Measurements from ENCODE around the gene PAOX. TPM values are rescaled to one million over a fixed set of nuclear protein-coding genes. Genes with fewer than 3 reads are reported as not detected.
"Not testable (repeated sequence)": the region's sequence is repeated elsewhere in the genome, so short reads cannot be mapped to it uniquely, and the experiment has no call there.

PAOX gene
- total RNA-seq, 1 donor from 2014 or later = 6.3 TPM

GRCh38 chr10:133422807-133423771 is 44.0 kb downstream of the PAOX start:
- Mint-ChIP-seq H3K27ac (ENCODE audit: unreplicated experiment) (no peak overlapping the region), H3K27me3 (ENCODE audit: low read depth) (no peaks in the 10 kb centered on the region), H3K4me3 (ENCODE audit: unreplicated experiment) (peak overlapping the region; percentile 67), H3K9me3 (ENCODE audit: low read depth) (no peaks in the 10 kb centered on the region), H3K4me1 (ENCODE audit: low read depth) (no peaks in the 10 kb centered on the region), H3K36me3 (ENCODE audit: low read depth) (peaks cover 5% of the 10 kb centered on the region)
- DNase-seq (ENCODE audit: low spot score) = no peak
- TF ChIP-seq CTCF (IDR thresholded peaks at IDR 0.05) = no peak

GRCh38 chr10:133424102-133424501 is 45.0 kb downstream of the PAOX start:
- not testable (repeated sequence) for H3K27ac Mint-ChIP-seq (ENCODE audit: unreplicated experiment); H3K9me3 Mint-ChIP-seq (ENCODE audit: low read depth); H3K27me3 Mint-ChIP-seq (ENCODE audit: low read depth); DNase-seq (ENCODE audit: low spot score); H3K4me1 Mint-ChIP-seq (ENCODE audit: low read depth); H3K36me3 Mint-ChIP-seq (ENCODE audit: low read depth); H3K4me3 Mint-ChIP-seq (ENCODE audit: unreplicated experiment)

- peak within 1 kb of the TSS; percentile 67 for H3K4me3 Mint-ChIP-seq (ENCODE audit: unreplicated experiment)
- not testable (repeated sequence) for H3K36me3 Mint-ChIP-seq (ENCODE audit: low read depth); H3K4me1 Mint-ChIP-seq (ENCODE audit: low read depth); H3K27me3 Mint-ChIP-seq (ENCODE audit: low read depth); H3K9me3 Mint-ChIP-seq (ENCODE audit: low read depth); H3K27ac Mint-ChIP-seq (ENCODE audit: unreplicated experiment); DNase-seq (ENCODE audit: low spot score)
These were observed 45.5 kb downstream of the PAOX start, which contains the start of gene SPRN for GRCh38 chr10:133424601-133425000. SPRN (minus strand) TSS chr10:133424625; CDS start chr10:133423681, 944 bp downstream.

- not testable (repeated sequence) for H3K27me3 Mint-ChIP-seq (ENCODE audit: low read depth); H3K9me3 Mint-ChIP-seq (ENCODE audit: low read depth); H3K36me3 Mint-ChIP-seq (ENCODE audit: low read depth); H3K4me1 Mint-ChIP-seq (ENCODE audit: low read depth); H3K4me3 Mint-ChIP-seq (ENCODE audit: unreplicated experiment); H3K27ac Mint-ChIP-seq (ENCODE audit: unreplicated experiment); DNase-seq (ENCODE audit: low spot score)
These were observed 50.5 kb downstream of the PAOX start for GRCh38 chr10:133429571-133429970.

- not testable (repeated sequence) for H3K4me3 Mint-ChIP-seq (ENCODE audit: unreplicated experiment); H3K36me3 Mint-ChIP-seq (ENCODE audit: low read depth)
These were observed 53.0 kb downstream of the PAOX start for GRCh38 chr10:133431888-133432613.

GRCh38 chr10:133432789-133433188 is 53.7 kb downstream of the PAOX start:
- not testable (repeated sequence) for H3K9me3 Mint-ChIP-seq (ENCODE audit: low read depth); H3K4me1 Mint-ChIP-seq (ENCODE audit: low read depth); H3K27ac Mint-ChIP-seq (ENCODE audit: unreplicated experiment); H3K27me3 Mint-ChIP-seq (ENCODE audit: low read depth); H3K4me3 Mint-ChIP-seq (ENCODE audit: unreplicated experiment); H3K36me3 Mint-ChIP-seq (ENCODE audit: low read depth); DNase-seq (ENCODE audit: low spot score)

More at GRCh38 chr10:133431888-133432613, 53.0 kb downstream of the PAOX start:
- not testable (repeated sequence) for H3K27ac Mint-ChIP-seq (ENCODE audit: unreplicated experiment); H3K27me3 Mint-ChIP-seq (ENCODE audit: low read depth); H3K4me1 Mint-ChIP-seq (ENCODE audit: low read depth); DNase-seq (ENCODE audit: low spot score); H3K9me3 Mint-ChIP-seq (ENCODE audit: low read depth)

- H3K36me3 Mint-ChIP-seq (ENCODE audit: low read depth) = peaks cover 7% of the 10 kb centered on the region
- peak; percentile 58 for TF ChIP-seq CTCF (IDR thresholded peaks at IDR 0.05)
- H3K4me1 Mint-ChIP-seq (ENCODE audit: low read depth) = no peaks in the 10 kb centered on the region
- H3K27ac Mint-ChIP-seq (ENCODE audit: unreplicated experiment) = no peak overlapping the region
- peaks cover 3% of the 10 kb centered on the region for H3K9me3 Mint-ChIP-seq (ENCODE audit: low read depth)
- no peak for DNase-seq (ENCODE audit: low spot score)
- H3K27me3 Mint-ChIP-seq (ENCODE audit: low read depth) = no peaks in the 10 kb centered on the region
- H3K4me3 Mint-ChIP-seq (ENCODE audit: unreplicated experiment) = no peak overlapping the region
These were observed 59.7 kb downstream of the PAOX start for GRCh38 chr10:133438711-133439273.

Data from chondrocyte (in vitro differentiated cells).